ENCODE measurements around the gene LETM1. TPM values are rescaled to one million over a fixed set of nuclear protein-coding genes. Genes with fewer than 3 reads are reported as not detected.

The LETM1 gene
- total and polyA plus RNA-seq, 2 donors (not counting 1 experiment from before 2014, with no cell fraction given), result 15.8 to 70.4 TPM

GRCh38 chr4:1834047-1834775, 21.7 kb downstream of the LETM1 start:
- H3K4me3 ChIP-seq (replicated peaks in 1 of 4; ENCODE audit: control extremely low read depth in 1 of 4, insufficient read depth in 1 of 4, low read depth in 3 of 4, low read length in 4 of 4), result no peak overlapping the region
- DNase-seq (ENCODE audit: low read depth in 2 of 2), result no peak
- H3K36me3 ChIP-seq (ENCODE audit: control insufficient read depth, insufficient read depth, low read length), result peaks cover 22% of the 10 kb centered on the region
- H3K4me1 ChIP-seq (ENCODE audit: control insufficient read depth, extremely low read depth, insufficient read depth, low read length), result no peaks in the 10 kb centered on the region
- no peaks in the 10 kb centered on the region for H3K9me3 ChIP-seq (ENCODE audit: control insufficient read depth, insufficient read depth, low read depth, low read length)
- no peak overlapping the region for H3K9ac ChIP-seq (ENCODE audit: insufficient read depth, low read length)
- TF ChIP-seq EZH2 (IDR thresholded peaks at IDR 0.05; ENCODE audit: low read length, missing control alignments) (no peak), CTCF (conservative IDR thresholded peaks at IDR 0.05 in 1 of 2, IDR thresholded peaks at IDR 0.05 in 1 of 2; ENCODE audit: low read depth in 1 of 2, low read length in 2 of 2) (no peak)
- no peak overlapping the region for H3K27ac ChIP-seq (ENCODE audit: insufficient read depth, low read length)
- no peaks in the 10 kb centered on the region for H4K20me1 ChIP-seq (ENCODE audit: control insufficient read depth, extremely low read depth, insufficient read depth, low read length)
- H3K79me2 ChIP-seq (ENCODE audit: control insufficient read depth, insufficient read depth, low read length), result no peaks in the 10 kb centered on the region
- H3K27me3 ChIP-seq (ENCODE audit: control insufficient read depth, insufficient read depth, low read length), result no peaks in the 10 kb centered on the region
- H2AFZ ChIP-seq (ENCODE audit: low read length), result no peak overlapping the region
- H3K4me2 ChIP-seq (ENCODE audit: extremely low read depth, insufficient read depth, low read length), result no peak overlapping the region

GRCh38 chr4:1833307-1834046, 22.5 kb downstream of the LETM1 start:
- H3K27me3 ChIP-seq (ENCODE audit: control insufficient read depth, insufficient read depth, low read length), result no peaks in the 10 kb centered on the region
- H3K4me1 ChIP-seq (ENCODE audit: control insufficient read depth, extremely low read depth, insufficient read depth, low read length), result no peaks in the 10 kb centered on the region
- no peaks in the 10 kb centered on the region for H4K20me1 ChIP-seq (ENCODE audit: control insufficient read depth, extremely low read depth, insufficient read depth, low read length)
- no peak for DNase-seq (ENCODE audit: low read depth in 2 of 2)
- H2AFZ ChIP-seq (ENCODE audit: low read length), result no peak overlapping the region
- no peak for TF ChIP-seq CTCF (conservative IDR thresholded peaks at IDR 0.05 in 1 of 2, IDR thresholded peaks at IDR 0.05 in 1 of 2; ENCODE audit: low read depth in 1 of 2, low read length in 2 of 2)
- no peaks in the 10 kb centered on the region for H3K9me3 ChIP-seq (ENCODE audit: control insufficient read depth, insufficient read depth, low read depth, low read length)
- no peak overlapping the region for H3K4me2 ChIP-seq (ENCODE audit: extremely low read depth, insufficient read depth, low read length)
- H3K36me3 ChIP-seq (ENCODE audit: control insufficient read depth, insufficient read depth, low read length), result peaks cover 21% of the 10 kb centered on the region
- no peak overlapping the region for H3K27ac ChIP-seq (ENCODE audit: insufficient read depth, low read length)
- no peak overlapping the region for H3K9ac ChIP-seq (ENCODE audit: insufficient read depth, low read length)
- H3K79me2 ChIP-seq (ENCODE audit: control insufficient read depth, insufficient read depth, low read length), result no peaks in the 10 kb centered on the region
- no peak overlapping the region for H3K4me3 ChIP-seq (replicated peaks in 1 of 4; ENCODE audit: control extremely low read depth in 1 of 4, insufficient read depth in 1 of 4, low read depth in 3 of 4, low read length in 4 of 4)

GRCh38 chr4:1832690-1833089, 23.3 kb downstream of the LETM1 start:
- Histone ChIP-seq H3K9ac (ENCODE audit: insufficient read depth, low read length) (no peak overlapping the region), H3K4me2 (ENCODE audit: extremely low read depth, insufficient read depth, low read length) (no peak overlapping the region), H3K9me3 (ENCODE audit: control insufficient read depth, insufficient read depth, low read depth, low read length) (no peaks in the 10 kb centered on the region), H3K79me2 (ENCODE audit: control insufficient read depth, insufficient read depth, low read length) (no peaks in the 10 kb centered on the region), H3K4me3 (replicated peaks in 1 of 4; ENCODE audit: control extremely low read depth in 1 of 4, insufficient read depth in 1 of 4, low read depth in 3 of 4, low read length in 4 of 4) (no peak overlapping the region), H3K36me3 (ENCODE audit: control insufficient read depth, insufficient read depth, low read length) (peaks cover 19% of the 10 kb centered on the region), H3K27me3 (ENCODE audit: control insufficient read depth, insufficient read depth, low read length) (no peaks in the 10 kb centered on the region), H4K20me1 (ENCODE audit: control insufficient read depth, extremely low read depth, insufficient read depth, low read length) (no peaks in the 10 kb centered on the region), H3K27ac (ENCODE audit: insufficient read depth, low read length) (no peak overlapping the region), H2AFZ (ENCODE audit: low read length) (no peak overlapping the region), H3K4me1 (ENCODE audit: control insufficient read depth, extremely low read depth, insufficient read depth, low read length) (no peaks in the 10 kb centered on the region)
- no peak for DNase-seq (ENCODE audit: low read depth in 2 of 2)
- no peak for TF ChIP-seq EZH2 (IDR thresholded peaks at IDR 0.05; ENCODE audit: low read length, missing control alignments)
- no peak for TF ChIP-seq CTCF (conservative IDR thresholded peaks at IDR 0.05 in 1 of 2, IDR thresholded peaks at IDR 0.05 in 1 of 2; ENCODE audit: low read depth in 1 of 2, low read length in 2 of 2)

All from fibroblast of lung (primary cell).